ENCODE data around the gene CD2AP.
"Not testable (repeated sequence)": the region's sequence is repeated elsewhere in the genome, so short reads cannot be mapped to it uniquely, and the experiment has no call there.

CD2AP gene

DNA sequence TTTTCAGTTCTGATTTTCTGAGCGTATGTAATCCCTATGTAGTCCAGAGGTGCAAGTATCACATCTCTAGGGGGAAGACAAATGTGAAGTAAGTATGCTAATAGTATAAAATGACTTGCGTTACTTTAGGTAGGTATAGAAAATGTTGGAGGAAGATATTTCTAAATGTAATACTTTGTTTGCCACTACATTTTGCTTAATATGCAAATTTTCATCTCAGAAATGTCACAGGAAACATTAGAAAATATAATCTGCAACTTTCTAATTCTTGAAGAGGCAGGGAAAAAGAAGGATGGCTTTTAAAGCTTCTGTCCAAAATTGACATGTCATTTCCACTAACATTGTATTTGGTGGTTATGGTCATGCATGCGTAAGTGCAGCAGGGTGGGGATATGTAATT lies 85.6 kb downstream of the CD2AP start:
- no peak for DNase-seq (ENCODE audit: low read depth in 2 of 2)

DNA sequence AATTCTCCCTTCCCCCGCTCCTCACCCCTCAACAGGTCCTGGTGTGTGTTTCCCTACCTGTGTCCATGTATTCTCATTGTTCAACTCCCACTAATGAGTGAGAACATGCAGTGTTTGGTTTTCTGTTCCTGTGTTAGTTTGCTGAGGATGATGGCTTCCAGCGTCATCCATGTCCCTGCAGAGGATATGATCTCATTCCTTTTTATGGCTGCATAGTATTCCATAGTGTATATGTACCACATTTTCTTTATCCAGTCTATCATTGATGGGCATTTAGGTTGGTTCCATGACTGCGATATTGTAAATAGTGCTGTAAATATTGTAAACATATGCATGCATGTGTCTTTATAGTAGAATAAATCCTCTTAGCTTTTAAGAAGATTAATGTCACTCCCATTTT lies 89.0 kb downstream of the CD2AP start:
- DNase-seq (ENCODE audit: low read depth in 2 of 2) = not testable (repeated sequence)

DNA sequence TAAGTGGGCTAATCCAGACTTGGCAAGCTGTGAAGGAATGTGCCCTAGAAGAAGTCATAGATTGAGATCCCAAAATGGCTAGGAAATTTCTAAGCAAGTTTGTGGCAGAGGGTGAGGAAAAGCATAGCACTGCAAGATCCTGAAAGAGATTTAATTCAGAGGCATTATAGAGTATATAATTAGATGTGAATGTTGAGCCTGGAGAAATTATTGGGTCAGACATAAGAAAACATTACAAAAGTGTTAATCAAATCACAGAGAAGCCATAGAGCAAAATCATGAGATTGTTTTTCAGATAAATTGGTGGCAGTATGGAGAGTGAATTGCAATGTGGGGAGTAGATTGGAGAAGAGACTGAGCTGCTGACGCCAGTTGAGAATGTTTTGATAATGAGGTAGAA lies 90.0 kb downstream of the CD2AP start:
- no peak for DNase-seq (ENCODE audit: low read depth in 2 of 2)

DNA sequence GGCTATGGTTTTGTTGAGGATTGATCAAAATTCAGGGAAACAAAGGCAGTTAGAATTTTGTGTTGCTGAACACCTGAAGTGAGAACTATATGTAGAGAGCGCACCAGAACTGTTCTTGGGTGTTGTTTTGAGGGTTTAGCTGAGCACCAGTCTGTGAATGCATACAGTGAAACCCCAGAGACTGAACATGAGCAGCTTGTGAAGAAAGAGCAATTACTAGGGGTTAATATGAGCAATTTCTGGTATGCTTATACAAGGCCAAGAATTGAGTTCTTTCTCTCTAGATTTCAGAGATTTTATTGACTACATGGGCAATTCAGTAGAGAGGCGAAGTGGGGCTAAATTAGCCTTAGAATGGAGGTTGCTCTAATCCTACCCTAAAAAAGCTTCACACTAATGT lies 93.9 kb downstream of the CD2AP start:
- DNase-seq (ENCODE audit: low read depth in 2 of 2) = no peak

DNA sequence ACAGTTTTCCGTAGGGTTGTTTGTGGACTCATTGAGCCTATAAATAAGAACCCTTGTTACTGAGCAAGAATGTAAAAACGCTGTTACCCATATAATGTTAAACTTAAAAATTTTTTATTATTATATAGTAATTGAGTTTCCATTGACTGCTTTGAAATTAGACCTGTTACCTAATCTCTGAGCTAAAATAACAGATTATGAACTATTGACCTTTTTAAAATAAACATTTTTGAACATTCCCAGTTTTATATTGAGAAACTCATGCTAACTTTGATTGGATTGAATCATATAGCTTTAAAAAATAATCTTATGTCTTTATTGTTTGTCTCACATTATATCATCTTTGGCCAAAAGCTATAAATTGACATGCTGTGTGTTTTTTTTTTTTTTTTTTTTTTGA lies 95.5 kb downstream of the CD2AP start:
- DNase-seq (ENCODE audit: low read depth in 2 of 2) = no peak

DNA sequence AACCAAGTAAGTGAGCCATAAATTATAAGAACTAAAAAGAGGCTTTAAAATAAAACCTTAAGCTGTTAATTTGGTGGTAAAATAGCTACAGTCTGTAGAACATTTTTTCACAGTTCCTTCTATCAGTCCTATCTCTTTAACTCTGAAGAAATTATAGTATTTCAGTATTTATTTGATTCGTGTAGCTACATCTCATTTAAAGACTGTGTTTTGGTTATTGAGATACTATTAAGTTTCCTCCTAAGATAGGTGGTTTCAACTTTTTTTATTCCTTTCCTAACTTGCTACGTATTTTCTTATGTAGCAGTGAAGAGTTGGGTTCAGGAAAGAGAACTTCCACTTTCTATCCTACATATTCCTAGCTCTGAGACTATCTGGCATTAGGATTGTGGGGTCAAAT lies 97.2 kb downstream of the CD2AP start:
- no peak for DNase-seq (ENCODE audit: low read depth in 2 of 2)

DNA sequence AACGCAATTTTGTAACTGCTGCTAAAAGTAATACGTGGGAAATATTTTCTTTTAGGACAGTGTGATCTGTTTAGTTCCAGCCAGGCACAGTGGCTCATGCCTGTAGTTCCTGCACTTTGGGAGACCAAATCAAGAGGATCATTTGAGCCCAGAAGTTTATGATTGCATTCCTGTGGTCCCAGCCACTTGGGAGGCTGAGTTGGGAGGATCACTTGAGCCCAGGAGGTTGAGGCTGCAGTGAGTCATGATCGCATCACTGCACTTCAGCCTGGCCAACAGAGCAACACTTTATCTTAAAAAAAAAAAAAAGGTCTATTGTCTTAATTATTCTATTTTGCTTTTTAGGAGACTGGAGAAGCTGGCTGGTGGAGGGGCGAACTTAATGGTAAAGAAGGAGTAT lies 101.5 kb downstream of the CD2AP start:
- DNase-seq (ENCODE audit: low read depth in 2 of 2) = no peak

DNA sequence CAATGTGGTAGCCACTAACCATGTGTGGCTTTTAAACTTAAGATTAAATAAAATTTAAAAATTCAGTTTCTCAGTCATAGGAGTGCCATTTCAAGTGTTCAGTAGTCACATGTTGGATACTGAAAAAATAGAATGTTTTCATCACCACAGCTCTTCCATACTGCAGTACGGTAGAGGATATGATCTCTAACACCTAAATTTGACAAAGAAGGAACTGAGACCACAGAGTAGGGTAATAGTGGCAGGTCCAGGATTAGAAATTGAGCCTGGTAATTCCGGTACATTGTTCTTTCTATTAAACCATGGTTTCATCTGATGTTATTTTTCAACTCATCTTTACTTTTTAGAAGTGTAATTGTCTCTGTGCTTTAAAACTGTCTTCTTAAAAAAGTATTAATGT lies 104.0 kb downstream of the CD2AP start:
- DNase-seq (ENCODE audit: low read depth in 2 of 2) = no peak

DNA sequence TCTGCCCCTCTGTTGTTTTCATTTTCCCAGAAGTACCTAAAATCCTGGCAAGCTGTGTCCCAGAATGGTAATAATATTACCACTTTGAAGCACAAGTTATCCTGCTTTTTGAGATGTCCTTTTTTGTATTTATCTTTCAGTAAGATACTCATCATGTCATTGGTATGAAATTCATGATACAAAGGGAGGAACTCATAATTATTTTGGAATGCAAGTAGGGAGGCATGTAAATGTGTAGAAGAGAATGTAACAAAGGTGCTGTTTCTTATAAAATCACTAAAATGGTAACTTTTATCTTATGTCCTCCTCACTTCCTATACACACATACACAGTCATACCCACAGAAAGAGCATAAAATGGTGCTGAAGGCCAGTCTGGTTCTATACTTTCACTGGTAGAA lies 109.9 kb downstream of the CD2AP start:
- no peak for DNase-seq (ENCODE audit: low read depth in 2 of 2)

DNA sequence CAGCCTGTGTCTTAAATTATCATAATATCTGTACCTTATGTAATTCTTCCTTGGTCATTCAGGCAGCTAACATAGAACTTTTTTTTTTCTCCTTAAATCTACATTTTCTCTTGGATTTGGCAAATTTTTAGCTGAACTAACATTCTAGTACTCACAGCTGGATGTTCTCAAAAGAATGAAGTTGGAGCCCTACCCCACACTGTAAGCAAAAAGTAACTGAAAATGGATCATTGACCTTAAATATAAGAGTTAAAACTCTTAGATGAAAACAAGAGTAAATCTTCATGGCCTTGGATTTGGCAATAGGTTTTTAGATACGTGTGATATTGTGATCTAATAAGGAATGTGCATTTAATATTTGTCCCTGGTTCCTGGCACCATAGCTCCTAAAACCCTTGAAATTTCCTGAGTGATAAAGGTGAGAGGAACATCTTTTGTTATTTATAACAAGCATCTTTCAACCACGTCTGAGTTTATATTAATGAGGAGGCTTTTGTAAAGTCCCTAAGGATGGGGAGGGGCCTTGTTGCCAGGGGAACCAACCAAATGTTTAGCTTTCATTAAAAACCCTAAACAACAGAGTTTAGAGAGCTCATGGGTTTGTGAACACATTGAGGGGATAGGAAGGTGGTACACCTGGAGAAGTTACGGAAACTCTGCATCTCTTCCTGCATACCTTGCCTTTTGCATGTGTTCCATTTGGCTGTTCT lies 114.7 kb downstream of the CD2AP start:
- no peak for DNase-seq (ENCODE audit: low read depth in 2 of 2)

DNA sequence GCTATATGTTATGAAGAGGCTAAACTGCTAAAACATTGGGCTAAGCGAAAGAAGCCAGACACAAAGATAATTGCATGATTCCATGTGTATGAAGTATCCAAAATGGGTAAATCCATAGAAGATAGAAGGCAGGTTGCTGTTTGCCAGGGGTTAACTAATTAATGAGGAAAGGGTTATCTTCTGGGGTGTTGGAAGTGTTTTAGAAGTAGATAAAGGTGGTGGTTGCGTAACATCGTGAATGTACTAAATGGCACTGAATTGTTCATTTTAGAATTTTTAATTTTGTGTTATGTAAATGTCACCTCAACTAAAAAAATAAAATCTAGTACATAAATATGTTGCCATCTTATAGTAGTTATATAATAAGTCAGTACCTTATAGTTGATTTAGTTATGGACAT lies 116.4 kb downstream of the CD2AP start:
- no peak for DNase-seq (ENCODE audit: low read depth in 2 of 2)

DNA sequence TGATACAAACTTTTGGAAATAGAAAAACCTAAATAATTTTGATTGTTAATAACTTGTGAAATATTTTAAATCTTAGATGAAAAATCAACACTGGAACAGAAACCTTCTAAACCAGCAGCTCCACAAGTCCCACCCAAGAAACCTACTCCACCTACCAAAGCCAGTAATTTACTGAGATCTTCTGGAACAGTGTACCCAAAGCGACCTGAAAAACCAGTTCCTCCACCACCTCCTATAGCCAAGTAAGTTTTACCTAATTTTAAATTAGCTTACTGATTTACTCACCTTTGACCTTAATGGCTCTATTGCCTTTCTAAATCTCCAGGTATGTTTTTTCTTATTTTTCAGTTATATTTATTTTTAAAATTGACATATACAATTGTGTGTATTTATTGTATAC lies 118.2 kb downstream of the CD2AP start:
- no peak for DNase-seq (ENCODE audit: low read depth in 2 of 2)

DNA sequence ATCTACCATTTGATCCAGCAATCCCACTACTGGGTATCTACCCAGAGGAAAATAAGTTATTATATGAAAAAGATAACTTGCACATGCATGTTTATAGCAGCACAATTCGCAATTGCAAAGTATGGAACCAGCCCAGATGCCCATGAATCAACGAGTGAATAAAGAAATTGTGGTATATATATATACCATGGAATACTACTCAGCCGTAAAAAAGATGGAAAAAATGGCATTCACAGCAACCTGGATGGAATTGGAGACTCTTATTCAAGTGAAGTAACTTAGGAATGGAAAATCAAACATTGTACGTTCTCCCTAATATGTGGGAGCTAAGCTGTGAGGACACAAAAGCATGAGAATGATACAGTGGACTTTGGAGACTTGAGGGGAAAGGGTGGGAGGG lies 120.8 kb downstream of the CD2AP start:
- no peak for DNase-seq (ENCODE audit: low read depth in 2 of 2)

DNA sequence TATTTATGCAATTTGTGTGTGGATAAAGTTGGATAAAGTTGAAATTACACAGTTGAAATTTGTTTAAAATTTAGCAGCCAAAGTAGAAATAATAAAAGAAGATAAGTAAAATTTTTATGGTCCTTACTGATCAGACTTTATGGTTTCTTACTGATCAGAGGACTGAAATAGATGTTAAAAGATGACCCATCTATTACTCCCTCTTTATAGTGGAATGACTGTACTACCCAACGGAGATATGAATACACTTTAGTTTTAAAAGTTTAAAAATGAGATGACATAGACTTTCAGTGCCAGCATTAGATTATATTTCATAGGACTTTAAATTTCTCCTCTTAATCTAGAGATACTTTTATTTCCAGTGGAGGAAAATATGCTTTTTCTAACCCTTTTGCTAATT lies 121.9 kb downstream of the CD2AP start:
- no peak for DNase-seq (ENCODE audit: low read depth in 2 of 2)

DNA sequence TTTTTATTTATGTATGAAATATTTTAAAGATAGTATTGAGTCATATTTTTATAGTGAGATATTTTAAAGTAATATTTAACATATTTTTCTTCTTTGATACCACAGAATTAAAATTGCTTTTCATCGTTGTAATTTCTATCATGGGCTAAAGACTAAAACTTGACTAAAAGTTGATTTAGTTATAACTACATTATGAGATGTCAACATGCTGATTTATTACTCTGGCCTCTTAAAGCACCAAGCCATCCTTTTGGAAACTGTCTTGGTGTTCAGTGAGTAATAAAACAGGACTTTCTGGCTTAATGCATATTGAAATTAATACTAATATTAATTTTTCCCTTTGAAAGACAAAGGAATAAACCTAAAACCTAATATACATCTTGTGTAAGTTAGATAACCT lies 125.6 kb downstream of the CD2AP start:
- no peak for DNase-seq (ENCODE audit: low read depth in 2 of 2)

DNA sequence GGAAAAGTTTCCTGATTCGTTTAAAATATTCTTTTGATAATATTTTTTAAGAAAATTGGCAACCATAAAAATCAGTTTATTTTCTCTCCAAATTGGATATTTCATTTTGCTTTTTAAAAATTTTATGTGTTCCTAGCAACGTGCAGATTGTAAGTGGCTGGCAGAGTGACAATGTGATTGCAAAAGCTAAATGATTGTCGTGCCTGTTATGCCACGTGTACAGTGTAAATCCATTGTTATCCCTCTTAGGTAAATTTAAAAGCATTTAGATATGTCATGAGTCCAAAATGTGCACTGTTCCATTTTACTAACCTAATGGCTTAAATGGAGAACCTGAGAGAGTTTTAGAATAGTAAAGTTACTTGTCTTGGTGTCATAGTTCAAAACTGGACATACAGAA lies 126.4 kb downstream of the CD2AP start:
- DNase-seq (ENCODE audit: low read depth in 2 of 2) = no peak

DNA sequence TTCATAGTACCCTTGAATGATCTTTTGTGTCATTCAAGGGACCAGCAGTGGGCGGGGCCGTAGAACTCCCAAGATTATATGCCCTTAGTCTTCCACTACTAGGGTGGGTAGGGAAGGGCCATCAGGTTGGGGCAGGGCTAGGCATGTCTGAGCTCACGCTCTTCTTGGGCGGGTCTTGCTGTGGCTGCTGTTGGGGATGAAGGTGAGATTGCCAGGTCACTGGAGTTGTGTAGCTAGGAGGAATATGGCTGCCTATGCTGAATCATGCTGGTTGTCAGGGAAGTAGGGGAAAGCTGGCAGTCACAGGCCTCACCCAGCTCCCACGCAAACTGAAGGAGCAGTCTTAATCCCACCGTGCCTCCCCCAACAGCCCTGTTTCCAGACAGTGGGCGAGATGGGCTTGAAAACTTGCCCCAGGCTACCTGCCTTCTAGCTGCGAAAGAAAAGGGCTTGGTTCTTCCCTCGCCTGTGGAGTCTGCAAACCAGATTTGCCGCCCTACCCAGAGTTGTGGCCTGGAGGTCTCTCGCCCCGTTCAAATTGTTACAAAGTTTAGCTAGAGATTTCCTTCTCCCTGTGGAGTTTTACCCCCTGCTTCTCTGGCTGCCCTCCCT lies 144.4 kb downstream of the CD2AP start:
- no peak for DNase-seq (ENCODE audit: low read depth in 2 of 2)

DNA sequence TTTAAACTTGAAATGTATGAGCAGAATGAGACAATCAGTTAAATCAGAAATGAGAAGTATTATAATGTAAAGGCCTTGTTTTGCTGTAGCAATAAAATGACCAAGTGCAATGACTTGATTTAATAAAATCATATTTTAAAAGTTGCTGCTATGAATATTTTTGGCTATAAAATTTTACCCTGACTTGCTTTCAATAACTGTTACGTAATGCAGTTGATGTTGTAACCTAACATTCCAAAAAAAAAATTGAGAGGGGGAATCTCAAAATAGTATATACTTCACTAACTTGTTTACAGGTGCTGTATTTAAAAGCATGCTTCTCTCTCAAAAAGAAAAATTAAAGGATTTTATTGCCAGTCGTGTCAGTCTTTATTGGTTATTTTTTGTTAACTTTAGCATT lies 149.2 kb downstream of the CD2AP start:
- DNase-seq (ENCODE audit: low read depth in 2 of 2) = no peak

DNA sequence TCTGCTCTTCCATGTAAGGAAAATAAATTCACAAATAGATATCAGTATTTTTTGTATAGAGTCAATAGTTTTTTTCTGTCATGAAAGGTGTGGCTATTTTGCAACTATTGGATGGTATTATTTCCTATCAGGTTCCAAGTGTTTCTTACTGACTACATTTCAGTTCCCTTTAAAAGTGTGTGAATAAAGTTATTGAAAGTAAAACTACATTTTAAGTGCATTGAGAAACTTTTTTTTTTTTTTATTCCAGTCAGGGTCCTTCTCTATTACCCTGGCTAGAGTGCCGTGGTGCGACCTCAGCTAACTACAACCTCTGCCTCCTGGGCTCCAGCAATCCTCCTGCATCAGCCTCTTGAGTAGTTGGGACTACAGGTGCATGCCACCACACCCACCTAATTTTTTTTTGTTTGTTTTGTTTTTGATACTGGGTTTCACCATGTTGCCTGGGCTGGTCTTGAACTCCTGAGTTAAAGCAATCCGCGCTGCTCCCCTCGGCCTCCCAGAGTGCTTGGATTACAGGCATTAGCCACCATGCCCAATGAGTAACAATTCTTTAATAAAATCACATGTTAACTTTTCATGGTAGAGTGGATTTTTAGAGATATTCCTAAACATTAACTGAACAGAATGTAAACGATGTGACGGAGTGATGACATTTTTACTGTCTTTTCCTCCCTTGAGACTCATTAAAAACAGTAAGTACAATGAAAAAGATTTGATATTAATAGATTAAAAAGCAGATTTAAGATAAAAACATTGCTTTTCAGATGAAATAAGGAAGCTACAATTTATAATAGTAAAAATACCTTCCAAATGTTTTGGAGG lies 151.1 kb downstream of the CD2AP start:
- DNase-seq (ENCODE audit: low read depth in 2 of 2) = no peak

DNA sequence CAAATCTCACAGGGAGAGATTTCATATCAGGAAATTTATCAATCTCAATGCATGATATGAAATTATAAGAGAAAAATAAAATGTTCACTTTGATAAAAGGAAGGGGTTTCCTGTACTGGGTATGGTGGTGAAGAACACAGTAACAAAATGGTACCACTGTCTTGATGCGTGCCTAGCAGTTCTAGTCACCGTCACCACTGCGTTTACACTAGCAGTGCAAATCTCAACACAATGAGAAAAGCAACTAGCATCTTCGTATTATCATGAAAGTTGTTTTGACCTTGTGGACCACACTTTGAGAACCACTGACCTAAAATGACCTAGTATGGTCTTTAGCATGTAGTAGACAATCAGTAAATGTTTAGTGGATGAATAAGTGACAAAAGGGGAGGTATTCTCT lies 152.4 kb downstream of the CD2AP start:
- DNase-seq (ENCODE audit: low read depth in 2 of 2) = no peak

DNA sequence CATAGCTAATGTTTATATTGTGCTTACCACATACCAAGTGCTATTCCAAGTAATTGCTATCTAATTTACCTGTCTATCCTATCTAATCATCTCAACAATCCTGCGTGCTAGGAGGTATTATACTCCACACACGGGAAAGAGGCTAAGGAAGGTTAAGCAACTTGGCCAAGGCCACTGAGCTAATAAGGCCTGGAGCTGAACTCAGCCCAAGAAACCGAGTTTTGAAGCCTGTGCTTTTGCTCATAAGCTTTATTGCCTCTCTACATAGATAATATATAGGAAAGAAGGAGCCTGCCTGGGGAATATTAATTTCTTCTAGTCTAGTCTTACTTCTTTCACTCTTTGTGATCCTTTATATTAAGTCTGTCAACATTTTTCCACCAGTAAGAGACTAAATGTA lies 153.0 kb downstream of the CD2AP start:
- DNase-seq (ENCODE audit: low read depth in 2 of 2) = no peak

DNA sequence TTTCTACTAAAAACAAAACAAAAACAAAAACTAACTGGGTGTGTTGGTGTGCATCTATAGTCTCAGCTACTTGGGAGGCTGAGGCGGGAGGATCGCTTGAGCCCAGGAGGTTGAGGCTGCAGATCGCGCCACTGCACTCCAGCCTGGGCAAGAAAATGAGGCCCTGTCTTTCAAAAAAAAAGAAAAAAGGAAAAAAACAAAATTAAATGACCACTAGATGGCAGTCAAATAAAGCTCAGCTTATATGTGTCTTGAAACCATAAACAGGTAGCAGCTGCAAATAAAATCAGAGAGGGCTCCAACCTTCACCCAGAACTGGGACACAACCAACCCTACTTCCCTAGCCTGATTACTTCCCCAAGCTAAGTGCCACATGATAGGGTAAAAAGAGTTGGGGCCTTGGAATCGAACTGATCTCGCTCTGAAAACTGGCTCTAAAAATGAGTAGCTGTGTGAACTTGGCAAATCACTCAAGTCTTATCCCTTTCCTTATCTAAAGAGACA lies 153.7 kb downstream of the CD2AP start:
- no peak for DNase-seq (ENCODE audit: low read depth in 2 of 2)

DNA sequence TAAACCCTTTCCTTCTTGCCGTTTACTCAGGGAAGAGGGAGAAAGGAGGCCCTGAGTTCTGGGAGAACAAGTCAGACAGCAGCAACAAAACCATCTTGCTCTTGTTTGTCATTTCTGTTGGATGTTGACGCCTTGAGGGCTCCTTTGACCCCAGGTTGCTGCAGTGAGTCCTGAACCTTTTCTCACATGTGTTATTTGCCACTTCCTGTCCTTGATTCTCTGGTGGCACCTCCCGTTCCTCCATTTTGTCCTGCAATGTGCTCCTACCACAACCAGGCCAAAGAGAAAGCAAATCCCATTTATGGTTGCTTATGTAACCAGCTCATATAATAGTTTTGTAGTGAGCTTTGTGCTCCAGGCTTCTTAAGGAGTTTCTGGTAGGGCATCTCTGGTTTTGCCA lies 154.2 kb downstream of the CD2AP start:
- no peak for DNase-seq (ENCODE audit: low read depth in 2 of 2)
